ENCODE results near the gene EVI2B. TPM values are rescaled to one million over a fixed set of nuclear protein-coding genes. Genes with fewer than 3 reads are reported as not detected.
"Not testable (repeated sequence)": the region's sequence is repeated elsewhere in the genome, so short reads cannot be mapped to it uniquely, and the experiment has no call there.

Gene EVI2B
- total RNA-seq, 1 experiment from 2014 or later: 1.1 TPM

GRCh38 chr17:31269578-31269983 is 44.3 kb downstream of the EVI2B start:
- DNase-seq (ENCODE audit: low read depth): peak; percentile 99

GRCh38 chr17:31269036-31269577 is 44.7 kb downstream of the EVI2B start:
- no peak for DNase-seq (ENCODE audit: low read depth)

DNA sequence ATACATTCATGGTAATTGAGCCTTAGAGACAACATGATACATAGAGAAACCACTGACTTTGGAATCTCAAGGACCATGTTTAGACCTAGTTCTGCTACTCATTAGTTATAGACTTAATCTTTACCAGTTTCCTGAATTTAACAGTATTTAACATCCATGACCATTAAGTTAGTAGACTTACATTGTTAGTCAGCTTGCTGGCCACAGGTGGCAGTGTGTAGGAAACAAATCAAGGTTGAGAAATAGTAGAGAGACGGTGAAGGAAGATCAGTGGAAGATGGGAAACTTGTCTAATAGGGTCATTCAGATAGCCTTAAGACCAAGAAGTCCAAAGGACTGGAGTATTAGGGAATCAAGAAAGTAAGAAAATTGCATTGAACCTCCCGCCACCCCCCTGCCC is 47.8 kb downstream of the EVI2B start:
- DNase-seq (ENCODE audit: low read depth): peak; percentile 13

- not testable (repeated sequence) for DNase-seq (ENCODE audit: low read depth)
Measured at GRCh38 chr17:31262923-31263322, 50.9 kb downstream of the EVI2B start.

DNA sequence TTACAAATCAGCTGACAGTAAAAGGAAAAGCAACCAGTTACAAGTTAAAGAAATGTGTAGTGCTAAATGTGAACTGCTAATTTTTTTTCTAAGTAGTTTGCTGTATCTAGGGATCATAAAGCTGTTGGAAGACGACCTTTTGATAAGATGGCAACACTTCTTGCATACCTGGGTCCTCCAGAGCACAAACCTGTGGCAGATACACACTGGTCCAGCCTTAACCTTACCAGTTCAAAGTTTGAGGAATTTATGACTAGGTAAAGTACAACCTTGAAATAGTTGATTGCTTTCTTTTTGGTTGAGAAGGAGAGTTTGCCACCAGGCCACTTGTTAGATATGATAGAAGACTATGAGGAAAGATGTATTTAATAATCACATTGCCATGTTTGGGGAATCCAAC is 52.3 kb downstream of the EVI2B start:
- DNase-seq (ENCODE audit: low read depth): no peak

DNA sequence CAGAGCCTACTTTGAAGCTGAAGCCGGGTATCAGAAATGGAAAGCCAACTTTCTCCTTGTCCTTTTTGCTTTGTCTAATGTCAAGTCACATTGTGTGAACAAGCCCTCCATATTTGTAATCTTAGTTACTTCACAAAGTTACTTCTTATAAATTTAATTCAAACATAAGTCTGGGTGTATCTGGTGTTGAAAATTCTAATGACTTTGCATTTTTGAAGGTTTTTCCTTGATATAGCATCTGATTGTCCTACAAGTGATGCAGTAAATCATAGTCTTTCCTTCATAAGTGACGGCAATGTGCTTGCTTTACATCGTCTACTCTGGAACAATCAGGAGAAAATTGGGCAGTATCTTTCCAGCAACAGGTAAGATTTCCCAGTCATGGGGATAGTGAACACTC is 53.7 kb downstream of the EVI2B start:
- no peak for DNase-seq (ENCODE audit: low read depth)

DNA sequence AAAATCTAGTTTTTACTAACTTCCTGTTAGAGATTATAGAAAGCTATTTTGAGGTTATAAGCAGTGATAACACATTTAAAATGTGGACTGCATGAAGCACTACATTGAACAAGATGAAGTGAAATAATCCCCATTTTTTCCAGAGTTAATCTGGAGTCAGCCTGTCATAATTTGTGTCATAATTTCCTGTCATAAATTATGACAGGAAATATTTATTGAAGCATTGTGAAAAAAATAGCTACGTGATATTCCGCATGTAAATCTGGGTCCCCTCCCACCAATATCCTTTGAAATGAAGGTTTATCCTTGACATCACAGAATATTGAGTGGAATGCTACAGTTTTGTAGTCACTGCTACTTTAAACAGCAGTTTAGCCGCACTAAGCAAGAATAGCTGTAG is 56.9 kb downstream of the EVI2B start:
- DNase-seq (ENCODE audit: low read depth): no peak

GRCh38 chr17:31254654-31255053 is 59.2 kb downstream of the EVI2B start:
- no peak for DNase-seq (ENCODE audit: low read depth)

Other genes starting within 250 kb of the EVI2B start
- gene NF1, start 219.1 kb downstream of the EVI2B start, total RNA-seq (2014; rRNA removed; shearing (Covaris generic)): 23.8 and 30.2 TPM in 2 replicates
- not detected in 2 replicates for gene OMG, start 16.8 kb downstream of the EVI2B start, total RNA-seq (2014; rRNA removed; shearing (Covaris generic))
- gene EVI2A, start 7.6 kb upstream of the EVI2B start, total RNA-seq (2014; rRNA removed; shearing (Covaris generic)): 16.6 and 21.7 TPM in 2 replicates
- gene RAB11FIP4, start 77.6 kb upstream of the EVI2B start, total RNA-seq (2014; rRNA removed; shearing (Covaris generic)): under 0.01 and 0.59 TPM in 2 replicates